ENCODE measurements around the gene HASPIN.

HASPIN gene

GRCh38 chr17:3723556-3724377, at the start of gene HASPIN:
TSS of gene HASPIN (plus strand) at chr17:3723903. CDS start at chr17:3723936, 33 bp downstream.
- DNase-seq (ENCODE audit: low read depth): peak; percentile 92

DNA sequence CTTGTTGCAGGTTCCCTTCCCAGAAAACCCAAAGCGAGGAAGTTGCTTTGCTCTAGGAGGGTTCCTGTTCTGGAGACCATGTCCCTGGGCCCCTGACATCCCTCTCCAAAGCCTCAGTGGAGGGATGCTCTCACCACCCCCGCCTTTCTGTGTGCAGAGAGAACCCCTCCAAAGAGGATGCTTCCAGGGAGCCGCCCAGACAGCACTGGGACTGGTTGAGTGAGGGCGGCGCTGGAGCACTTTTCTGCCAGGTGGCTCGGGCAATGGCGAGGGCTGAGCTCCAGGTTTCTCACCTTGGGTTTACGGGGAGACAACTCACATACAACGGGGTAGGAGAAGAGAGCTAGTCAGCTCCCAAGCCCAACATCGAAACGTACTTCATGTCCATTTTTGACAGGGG, 47.8 kb upstream of the HASPIN start:
- DNase-seq (ENCODE audit: low read depth): no peak

GRCh38 chr17:3678095-3678820, 45.4 kb upstream of the HASPIN start:
- DNase-seq (ENCODE audit: low read depth): no peak

DNA sequence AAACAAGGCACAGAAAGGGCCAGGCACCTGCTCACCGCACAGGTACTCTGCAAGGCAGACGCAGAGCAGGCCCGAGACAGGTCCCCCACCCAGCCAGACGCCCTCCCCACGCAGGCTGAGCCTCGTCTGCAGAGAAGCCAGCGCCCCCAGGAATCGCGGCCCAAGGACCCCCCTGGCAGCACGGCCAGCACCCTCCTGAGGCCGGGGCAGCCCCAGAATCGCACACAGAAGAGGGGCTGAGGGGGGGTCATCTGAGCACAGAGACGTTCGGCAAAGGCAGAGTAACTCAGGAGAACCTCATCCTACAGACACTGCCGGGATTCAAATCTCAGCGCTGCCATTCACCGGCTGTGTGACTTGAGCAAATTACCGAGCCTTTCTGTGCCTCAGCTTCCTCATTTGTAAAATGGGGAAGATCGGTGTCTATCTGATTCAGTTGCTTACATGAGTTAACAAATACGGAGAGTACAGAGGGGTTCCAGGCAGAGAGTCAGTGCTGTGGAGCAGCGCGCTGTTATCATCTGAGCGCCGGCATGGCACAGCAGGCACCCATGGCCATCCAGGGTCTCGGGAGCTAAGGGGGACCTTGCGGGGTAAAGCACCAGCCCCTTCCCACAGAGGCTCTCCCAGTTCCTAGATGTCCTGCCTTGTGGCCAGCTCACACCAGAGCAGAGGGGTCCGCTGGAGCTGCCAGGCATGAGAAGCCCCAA, 44.7 kb upstream of the HASPIN start:
- DNase-seq (ENCODE audit: low read depth): no peak

DNA sequence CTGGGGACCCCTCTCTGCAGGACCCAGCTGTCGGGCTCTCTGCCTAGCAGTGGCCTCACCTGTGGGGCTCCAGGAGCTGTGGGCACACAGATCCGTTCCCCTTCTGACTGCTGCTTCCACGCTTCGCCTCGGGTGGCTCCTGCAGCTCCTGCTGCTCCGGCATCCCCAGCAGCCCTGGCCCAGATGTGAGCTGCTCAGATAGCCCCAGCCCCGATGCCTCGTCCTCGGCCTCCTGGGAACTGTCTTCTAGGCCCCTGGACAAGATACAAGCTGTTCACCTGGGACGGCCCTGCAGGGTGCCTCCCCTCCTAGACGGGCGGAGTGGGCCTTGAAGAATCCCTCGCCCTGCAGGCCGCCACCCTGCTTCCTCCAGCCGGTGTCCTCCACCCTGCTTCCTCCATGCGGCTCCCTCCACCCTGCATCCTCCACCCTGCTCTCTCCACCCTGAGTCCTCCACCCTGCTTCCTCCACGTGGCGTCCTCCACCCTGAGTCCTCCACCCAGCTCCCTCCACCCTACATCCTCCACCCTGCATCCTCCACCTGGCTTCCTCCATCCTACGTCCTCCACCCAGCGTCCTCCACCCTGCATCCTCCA, 44.1 kb upstream of the HASPIN start:
- DNase-seq (ENCODE audit: low read depth): no peak

DNA sequence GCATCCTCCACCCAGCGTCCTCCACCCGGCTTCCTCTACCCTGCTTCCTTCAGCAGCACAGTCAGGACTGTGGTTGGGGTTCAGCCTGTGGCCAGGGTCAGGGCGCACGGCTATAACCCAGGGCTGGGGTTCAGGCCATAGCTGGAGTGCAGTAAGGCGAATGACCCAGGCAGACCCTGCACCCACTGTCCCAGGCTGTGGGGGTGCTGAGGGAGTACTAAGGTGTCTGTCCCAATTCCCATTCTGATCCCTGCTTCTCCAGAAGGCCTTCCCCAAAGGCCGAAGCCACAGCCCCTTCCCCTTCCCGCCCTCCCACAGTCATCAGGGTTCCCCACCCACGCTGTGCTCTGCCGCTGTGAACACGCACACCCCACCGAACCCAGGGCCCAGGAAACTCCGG, 42.6 kb upstream of the HASPIN start:
- DNase-seq (ENCODE audit: low read depth): no peak

DNA sequence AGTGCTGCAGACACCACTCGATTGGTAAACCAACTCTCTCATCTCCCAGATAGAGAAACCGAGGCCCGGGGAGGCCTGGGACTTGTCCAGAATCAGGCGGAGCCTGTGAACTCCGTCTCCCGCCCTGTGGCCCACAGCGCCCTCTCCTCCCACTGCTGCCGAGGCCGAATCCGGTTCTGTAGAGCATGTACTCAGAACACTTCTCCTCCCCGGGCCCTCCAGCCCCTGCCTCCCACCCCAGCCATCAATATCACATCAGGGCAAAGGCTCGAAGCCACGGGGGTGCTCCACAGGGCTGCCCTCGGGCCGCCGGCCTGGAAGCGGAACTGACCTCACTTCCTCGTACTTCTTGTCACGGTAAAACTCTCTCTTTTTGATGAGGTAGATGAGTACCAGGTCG, 42.1 kb upstream of the HASPIN start:
- DNase-seq (ENCODE audit: low read depth): no peak

DNA sequence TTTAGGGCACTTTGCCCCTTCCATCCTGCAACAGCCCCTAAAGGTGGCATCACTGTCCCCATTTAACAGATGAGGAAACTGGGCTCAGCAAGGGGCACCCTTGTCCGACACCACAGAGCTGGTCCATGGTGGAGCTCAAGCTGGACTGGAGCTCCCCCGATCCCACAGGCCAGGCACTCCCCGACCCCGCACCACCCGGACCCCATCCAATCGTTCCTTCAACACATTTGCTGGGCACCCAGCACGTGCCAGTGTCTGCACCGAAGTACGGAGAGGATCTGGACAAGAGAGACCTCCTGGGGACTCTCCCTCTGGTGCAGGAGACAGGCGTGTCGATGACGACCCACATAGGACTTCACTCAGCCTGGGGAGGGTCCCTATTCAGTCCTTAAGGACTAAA, 41.7 kb upstream of the HASPIN start:
- DNase-seq (ENCODE audit: low read depth): no peak

- peak; percentile 47 for DNase-seq (ENCODE audit: low read depth)
Measured at GRCh38 chr17:3683054-3683511, 40.6 kb upstream of the HASPIN start.

DNA sequence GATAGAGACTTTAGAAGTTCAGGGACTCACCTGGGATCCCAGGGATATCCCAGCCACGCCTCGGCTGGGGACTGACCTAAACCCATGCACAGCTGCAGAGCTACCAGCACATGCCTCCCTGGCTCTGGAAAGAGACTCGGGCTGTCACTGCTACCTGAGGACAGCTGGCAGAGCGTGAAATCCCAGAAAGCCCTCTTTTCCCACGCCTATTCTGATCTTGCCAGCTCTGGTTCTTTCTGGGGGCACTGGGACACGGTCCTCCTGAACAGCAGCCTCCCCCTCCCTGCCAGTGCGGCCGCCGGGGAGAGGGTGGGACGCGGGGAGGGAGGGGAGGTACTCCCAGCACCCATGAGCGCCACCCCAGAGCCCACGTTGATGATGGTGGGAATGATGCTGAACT, 38.5 kb upstream of the HASPIN start:
- no peak for DNase-seq (ENCODE audit: low read depth)

GRCh38 chr17:3688027-3688553, 35.6 kb upstream of the HASPIN start:
- no peak for DNase-seq (ENCODE audit: low read depth)

GRCh38 chr17:3688852-3689261, 34.8 kb upstream of the HASPIN start:
- no peak for DNase-seq (ENCODE audit: low read depth)

DNA sequence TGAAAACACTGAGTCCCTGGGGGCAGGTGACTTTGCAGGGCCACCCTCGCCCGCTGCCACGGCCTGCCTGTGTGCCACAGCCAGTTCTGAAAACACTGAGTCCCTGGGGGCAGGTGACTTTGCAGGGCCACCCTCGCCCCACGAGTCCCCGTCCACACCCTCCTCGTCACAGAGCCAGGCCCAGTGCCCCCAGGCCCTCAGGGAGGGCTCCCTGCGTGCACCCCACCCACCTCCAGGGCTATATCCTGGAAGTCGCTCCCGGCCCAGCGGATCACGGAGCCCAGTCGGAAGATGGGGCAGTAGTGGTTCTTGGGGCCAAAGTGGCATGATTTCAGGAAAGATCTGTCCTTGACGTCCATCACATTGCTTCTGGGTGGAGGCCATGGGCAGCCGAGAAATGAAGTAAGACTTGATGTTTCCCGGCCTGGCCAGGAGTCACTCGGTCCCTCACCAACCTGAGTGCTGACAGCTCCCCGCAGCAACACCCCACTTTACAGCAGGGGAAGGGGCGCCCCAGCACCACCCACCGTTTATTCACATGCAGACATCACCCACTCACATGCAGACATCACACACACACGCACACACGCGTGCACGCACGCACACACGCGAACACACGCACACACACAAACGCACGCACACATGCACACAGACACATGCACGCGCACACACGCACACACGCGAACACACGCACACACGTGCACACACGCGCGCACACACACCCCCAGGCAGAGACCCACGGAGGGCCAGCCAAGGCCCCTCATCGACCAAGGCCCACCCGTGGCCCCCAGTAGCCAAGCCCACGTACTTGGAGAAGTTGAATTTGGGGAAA, 34.2 kb upstream of the HASPIN start:
- no peak for DNase-seq (ENCODE audit: low read depth)

GRCh38 chr17:3690094-3690715, 33.5 kb upstream of the HASPIN start:
- DNase-seq (ENCODE audit: low read depth): no peak

DNA sequence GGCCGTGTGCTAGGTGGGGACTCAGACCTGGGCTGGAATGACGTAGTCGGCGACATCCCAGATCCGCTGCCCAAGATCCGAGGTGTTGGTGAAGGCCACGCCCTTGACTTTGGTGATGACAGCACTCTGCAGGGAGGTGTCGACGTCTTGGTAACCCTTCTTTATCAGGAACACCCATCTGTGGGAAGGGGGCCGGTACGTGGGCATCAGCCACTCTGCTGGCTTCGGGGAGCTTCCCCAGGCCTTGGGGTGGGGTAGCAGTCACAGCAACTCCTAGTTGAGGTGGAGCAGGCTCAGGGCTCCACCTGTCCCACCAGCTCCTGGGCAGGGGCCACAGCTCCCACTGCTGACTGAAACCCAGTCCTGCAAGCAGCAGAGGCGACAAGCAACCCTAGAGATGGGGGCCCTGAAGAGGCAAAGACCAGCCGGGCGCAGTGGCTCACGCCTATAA, 32.1 kb upstream of the HASPIN start:
- no peak for DNase-seq (ENCODE audit: low read depth)

DNA sequence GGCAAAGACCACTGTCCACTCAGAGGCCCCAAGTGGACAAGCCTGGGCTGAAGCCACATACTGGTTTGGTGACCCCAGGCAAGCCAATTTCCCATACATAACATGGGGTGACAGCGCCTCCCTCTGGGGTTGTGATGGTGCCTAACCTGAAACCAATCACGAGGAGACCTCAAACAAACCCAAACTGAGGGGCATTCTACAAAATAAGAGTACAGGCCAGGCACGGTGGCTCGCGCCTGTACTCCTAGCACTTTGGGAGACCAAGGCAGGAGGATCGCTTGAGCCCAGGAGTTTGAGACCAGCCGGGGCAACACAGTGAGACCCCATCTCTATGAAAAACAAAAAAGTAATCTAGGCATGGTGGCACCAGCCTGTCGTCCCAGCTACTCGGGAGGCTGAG, 31.4 kb upstream of the HASPIN start:
- no peak for DNase-seq (ENCODE audit: low read depth)

DNA sequence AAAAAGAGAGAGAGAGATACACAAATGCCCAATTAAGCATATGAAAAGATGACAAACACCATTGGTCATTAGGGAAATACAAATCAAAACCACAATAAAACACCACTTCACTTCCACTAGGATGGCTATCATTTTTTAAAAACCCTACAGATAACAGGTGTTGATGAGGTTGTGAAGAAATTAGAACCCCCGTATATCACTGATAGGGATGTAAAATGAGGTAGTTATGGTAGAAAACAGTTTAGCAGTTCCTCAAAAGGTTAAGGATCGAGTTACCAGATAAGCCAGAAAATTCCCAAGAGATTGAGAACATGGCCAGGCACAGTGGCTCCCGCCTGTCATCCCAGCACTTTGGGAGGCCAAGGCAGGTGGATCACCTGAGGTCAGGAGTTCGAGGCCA, 30.6 kb upstream of the HASPIN start:
- no peak for DNase-seq (ENCODE audit: low read depth)

GRCh38 chr17:3693829-3694231, 29.9 kb upstream of the HASPIN start:
- DNase-seq (ENCODE audit: low read depth): no peak

DNA sequence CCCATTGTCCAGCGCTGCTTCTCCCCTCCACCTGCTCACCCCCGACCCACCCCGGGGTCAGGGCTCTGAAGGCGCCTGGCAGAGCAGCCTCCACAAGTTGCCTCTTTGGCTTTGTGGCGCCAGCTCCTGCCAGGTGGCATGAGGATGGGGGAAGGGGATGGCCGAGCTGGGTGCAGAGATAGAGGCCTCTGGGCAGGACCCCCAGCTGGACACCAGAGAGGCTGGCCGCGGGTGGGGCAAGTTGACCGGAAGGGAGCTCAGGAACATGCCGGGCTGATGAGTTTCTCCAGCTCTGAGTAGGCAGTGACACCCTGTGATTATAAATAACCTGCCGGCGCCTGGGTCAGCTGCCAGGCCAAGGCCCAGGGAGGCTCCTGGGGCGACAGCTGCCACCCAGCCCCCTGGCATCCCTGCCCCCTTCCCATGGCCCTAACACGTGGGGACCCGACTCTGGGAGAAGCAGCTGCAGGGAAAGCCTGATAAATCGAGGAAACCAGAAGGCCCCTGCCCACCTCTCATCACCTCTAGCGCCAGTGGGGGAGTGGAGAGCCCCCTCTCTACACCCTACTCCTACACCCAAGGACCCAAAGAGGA, 28.5 kb upstream of the HASPIN start:
- no peak for DNase-seq (ENCODE audit: low read depth)

GRCh38 chr17:3695723-3696411, 27.8 kb upstream of the HASPIN start, which contains the start of gene P2RX5:
TSS of gene P2RX5 (minus strand) at chr17:3696155. CDS start at chr17:3696005, 150 bp downstream.
- DNase-seq (ENCODE audit: low read depth): peak; percentile 26
